ENCODE data around the gene TBX18. TPM values are rescaled to one million over a fixed set of nuclear protein-coding genes. Genes with fewer than 3 reads are reported as not detected.

TBX18 gene
- total and polyA plus RNA-seq, 2 of the 4 experiments (the other 2 are of a cell fraction) = 0.86 to 1.3 TPM

DNA sequence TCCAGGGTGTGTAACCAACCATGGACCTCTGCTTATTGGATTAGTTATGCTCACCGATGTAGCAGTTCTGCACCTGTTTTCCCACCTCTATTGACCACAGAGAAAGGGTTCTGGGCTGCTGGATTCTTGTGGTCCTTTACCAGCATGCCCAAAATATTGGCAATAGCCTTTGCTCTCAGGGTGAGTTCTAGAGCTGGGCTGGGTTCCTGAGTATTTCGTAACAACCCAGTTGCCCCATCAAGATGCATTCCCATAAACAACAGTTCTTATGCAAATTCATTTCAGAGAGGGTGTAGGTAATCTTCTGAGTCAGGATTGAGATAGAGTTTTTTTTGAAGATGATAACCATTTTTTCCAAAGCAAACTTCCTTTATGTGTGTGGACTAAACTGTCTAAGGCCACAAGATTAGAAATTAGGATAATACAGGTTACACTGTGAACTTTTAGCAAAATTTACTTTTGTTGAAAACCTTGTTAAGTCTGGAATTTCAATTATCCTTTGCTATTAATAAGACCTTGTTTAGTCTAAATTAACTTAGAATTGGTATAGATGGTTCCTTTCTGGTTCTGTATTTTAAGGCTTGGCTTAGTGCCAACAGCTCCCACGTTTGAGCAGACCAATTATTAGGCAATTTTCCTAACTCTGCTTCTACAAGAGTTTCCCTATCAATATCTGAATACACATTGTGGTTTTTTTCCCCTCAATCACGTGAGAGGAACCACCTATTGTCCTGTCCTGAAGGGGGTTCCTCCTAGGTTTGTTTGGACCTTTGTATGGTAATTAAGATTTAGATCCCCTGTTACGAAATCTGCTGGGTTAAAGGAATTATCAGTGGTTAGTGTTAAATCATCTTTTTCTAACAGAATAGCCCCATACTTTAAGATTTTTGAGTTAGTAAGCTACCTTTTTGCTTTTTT lies 46.1 kb downstream of the TBX18 start:
- POLR2A ChIA-PET (ENCODE audit: unreplicated experiment) = no interaction called here
- in situ Hi-C loops (cut with MboI; ENCODE audit: low sequenced_read_pairs) (no loop called here), dilution Hi-C loops (cut with HindIII; ENCODE audit: low sequenced_read_pairs, unreplicated experiment) (no loop called here), intact Hi-C loops (cut with micrococcal nuclease) (no loop called here)
- no peak overlapping the region for H2BK15ac ChIP-seq (ENCODE audit: low read depth, low read length)
- no peak for ATAC-seq (ENCODE audit: low read depth)
- no peak overlapping the region for H2BK120ac ChIP-seq (ENCODE audit: low read depth, low read length)
- no peak overlapping the region for H3K4ac ChIP-seq (ENCODE audit: low read depth, low read length)
- no peak overlapping the region for H3K56ac ChIP-seq (ENCODE audit: extremely low read depth, insufficient read depth, low read length)
- H4K5ac ChIP-seq (ENCODE audit: low read depth, low read length) = no peak overlapping the region
- no peak overlapping the region for H2AK5ac ChIP-seq (ENCODE audit: low read depth, low read length)
- H3K9me3 ChIP-seq (ENCODE audit: control insufficient read depth, insufficient read depth, low read length) = no peaks in the 10 kb centered on the region
- no peak overlapping the region for H2BK20ac ChIP-seq (ENCODE audit: low read depth, low read length)
- H3K36me3 ChIP-seq (ENCODE audit: control insufficient read depth, insufficient read depth, low read length) = no peaks in the 10 kb centered on the region
- no peak overlapping the region for H4K8ac ChIP-seq (ENCODE audit: low read depth in 2 of 2, low read length in 2 of 2)
- no peak overlapping the region for H3K14ac ChIP-seq (replicated peaks; ENCODE audit: low read depth, low read length)
- H3K4me2 ChIP-seq (ENCODE audit: low read depth, low read length) = no peak overlapping the region
- no peaks in the 10 kb centered on the region for H3K9me1 ChIP-seq (ENCODE audit: insufficient read depth, low read length)
- H2BK5ac ChIP-seq (ENCODE audit: low read depth, low read length, poor library complexity, severe bottlenecking) = no peak overlapping the region
- no peak overlapping the region for H2AK9ac ChIP-seq (replicated peaks; ENCODE audit: low read depth, low read length, poor library complexity)
- no peaks in the 10 kb centered on the region for H3K27me3 ChIP-seq (ENCODE audit: control insufficient read depth, insufficient read depth, low read length)
- no peak overlapping the region for H3K23ac ChIP-seq (ENCODE audit: low read depth, low read length)
- no peak overlapping the region for H2AFZ ChIP-seq (replicated peaks; ENCODE audit: low read length, poor library complexity)
- no peak overlapping the region for H3K18ac ChIP-seq (ENCODE audit: low read depth, low read length)
- H3K9ac ChIP-seq (ENCODE audit: low read depth, low read length) = no peak overlapping the region
- no peak overlapping the region for H4K91ac ChIP-seq (ENCODE audit: insufficient read depth, low read depth, low read length)
- no peaks in the 10 kb centered on the region for H3K4me1 ChIP-seq (ENCODE audit: control insufficient read depth, insufficient read depth, low read length)
- TF ChIP-seq, protein P1, sequence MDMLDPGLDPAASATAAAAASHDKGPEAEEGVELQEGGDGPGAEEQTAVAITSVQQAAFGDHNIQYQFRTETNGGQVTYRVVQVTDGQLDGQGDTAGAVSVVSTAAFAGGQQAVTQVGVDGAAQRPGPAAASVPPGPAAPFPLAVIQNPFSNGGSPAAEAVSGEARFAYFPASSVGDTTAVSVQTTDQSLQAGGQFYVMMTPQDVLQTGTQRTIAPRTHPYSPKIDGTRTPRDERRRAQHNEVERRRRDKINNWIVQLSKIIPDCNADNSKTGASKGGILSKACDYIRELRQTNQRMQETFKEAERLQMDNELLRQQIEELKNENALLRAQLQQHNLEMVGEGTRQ (IDR thresholded peaks at IDR 0.05; ENCODE audit: low read depth, low read length) = no peak
- TF ChIP-seq ELK1 (IDR thresholded peaks at IDR 0.05; ENCODE audit: borderline replicate concordance, low read depth, low read length) (no peak), RCOR1 (IDR thresholded peaks at IDR 0.05; ENCODE audit: insufficient replicate concordance, low read length) (no peak), POLR2A (IDR thresholded peaks at IDR 0.05; ENCODE audit: low read depth, low read length) (no peak), MXI1 (IDR thresholded peaks at IDR 0.05; ENCODE audit: borderline replicate concordance, low read depth, low read length) (no peak), CEBPB (IDR thresholded peaks at IDR 0.05; ENCODE audit: low read depth, low read length) (no peak), RFX5 (IDR thresholded peaks at IDR 0.05; ENCODE audit: low read depth, low read length) (no peak), FOS (IDR thresholded peaks at IDR 0.05; ENCODE audit: low read depth, low read length) (no peak), SMC3 (IDR thresholded peaks at IDR 0.05; ENCODE audit: low read depth, low read length) (no peak), MAFK (IDR thresholded peaks at IDR 0.05; ENCODE audit: low read depth, low read length) (no peak)
- DNase-seq = no peak
- no CpG with 5 or more reads among the region's 5 CpGs for WGBS, 2 experiments (ENCODE audit: extremely low coverage in 2 of 2, insufficient read length in 1 of 2)
- H3K27ac ChIP-seq (ENCODE audit: insufficient read depth, low read length) = no peak overlapping the region
- H3K79me1 ChIP-seq (ENCODE audit: low read depth in 1 of 2, low read length in 2 of 2) = no peaks in the 10 kb centered on the region
- H3K4me3 ChIP-seq (ENCODE audit: insufficient read depth, low read depth, low read length) = no peak overlapping the region
- CTCF ChIA-PET = no interaction called here
- no TSS peak for BruUV-seq (replicated peaks)
- no peaks in the 10 kb centered on the region for H4K20me1 ChIP-seq (ENCODE audit: insufficient read depth, low read length)
